ENCODE results near the gene APOB. TPM values are rescaled to one million over a fixed set of nuclear protein-coding genes. Genes with fewer than 3 reads are reported as not detected.

Gene APOB
- polyA plus RNA-seq, 2 of the 4 experiments (the other 2 are of a cell fraction) = under 0.01 TPM; not detected in 1

- Histone ChIP-seq H3K9me3 (no peaks in the 10 kb centered on the region; the same call in 2 of the 3 replicates), H3K4me3 (no peak overlapping the region), H3K4me1 (no peaks in the 10 kb centered on the region), H3K27ac (no peak overlapping the region), H3K4me2 (no peak overlapping the region)
- no peak for DNase-seq (ENCODE audit: low read depth in 1 of 2, low spot score in 1 of 2)
- FAIRE-seq = no peak
- CTCF ChIA-PET = interaction anchor here (2.7 kb wide), 1 partner anchor 350 kb away, joined by 15 read pairs; no protein-coding TSS in a partner anchor
- POLR2A ChIA-PET = no interaction called here
- ATAC-seq = no peak
- TF ChIP-seq HES2 (IDR thresholded peaks at IDR 0.05) (no peak), RARB (CRISPR knock-in tag; IDR thresholded peaks at IDR 0.05) (no peak), ZFP36 (IDR thresholded peaks at IDR 0.05; ENCODE audit: borderline replicate concordance, partially characterized antibody) (no peak), CHD4 (IDR thresholded peaks at IDR 0.05; ENCODE audit: borderline replicate concordance) (no peak), ESRRA (IDR thresholded peaks at IDR 0.05; ENCODE audit: borderline replicate concordance, low read length) (no peak), BHLHE40 (IDR thresholded peaks at IDR 0.05; ENCODE audit: low read depth, low read length) (no peak), NPAS2 (CRISPR knock-in tag; IDR thresholded peaks at IDR 0.05; ENCODE audit: borderline replicate concordance) (no peak), ZC3H11A (IDR thresholded peaks at IDR 0.05) (no peak), HOXB13 (CRISPR knock-in tag; IDR thresholded peaks at IDR 0.05; ENCODE audit: low read depth) (no peak), CBX2 (IDR thresholded peaks at IDR 0.05; ENCODE audit: borderline replicate concordance, low read depth) (no peak), KDM5A (IDR thresholded peaks at IDR 0.05) (no peak), RNF2 (IDR thresholded peaks at IDR 0.05; ENCODE audit: borderline replicate concordance, low read depth) (no peak), HDAC2 (IDR thresholded peaks at IDR 0.05) (no peak), FOXS1 (CRISPR knock-in tag; IDR thresholded peaks at IDR 0.05) (no peak), POLR2AphosphoS2 (conservative IDR thresholded peaks at IDR 0.05; ENCODE audit: low read length) (no peak), MAFK (IDR thresholded peaks at IDR 0.05; ENCODE audit: partially characterized antibody) (no peak)
- TF ChIP-seq, protein P1, sequence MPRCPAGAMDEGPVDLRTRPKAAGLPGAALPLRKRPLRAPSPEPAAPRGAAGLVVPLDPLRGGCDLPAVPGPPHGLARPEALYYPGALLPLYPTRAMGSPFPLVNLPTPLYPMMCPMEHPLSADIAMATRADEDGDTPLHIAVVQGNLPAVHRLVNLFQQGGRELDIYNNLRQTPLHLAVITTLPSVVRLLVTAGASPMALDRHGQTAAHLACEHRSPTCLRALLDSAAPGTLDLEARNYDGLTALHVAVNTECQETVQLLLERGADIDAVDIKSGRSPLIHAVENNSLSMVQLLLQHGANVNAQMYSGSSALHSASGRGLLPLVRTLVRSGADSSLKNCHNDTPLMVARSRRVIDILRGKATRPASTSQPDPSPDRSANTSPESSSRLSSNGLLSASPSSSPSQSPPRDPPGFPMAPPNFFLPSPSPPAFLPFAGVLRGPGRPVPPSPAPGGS (IDR thresholded peaks at IDR 0.05) = no peak
- TF ChIP-seq, protein P2, sequence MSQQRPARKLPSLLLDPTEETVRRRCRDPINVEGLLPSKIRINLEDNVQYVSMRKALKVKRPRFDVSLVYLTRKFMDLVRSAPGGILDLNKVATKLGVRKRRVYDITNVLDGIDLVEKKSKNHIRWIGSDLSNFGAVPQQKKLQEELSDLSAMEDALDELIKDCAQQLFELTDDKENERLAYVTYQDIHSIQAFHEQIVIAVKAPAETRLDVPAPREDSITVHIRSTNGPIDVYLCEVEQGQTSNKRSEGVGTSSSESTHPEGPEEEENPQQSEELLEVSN (IDR thresholded peaks at IDR 0.05; ENCODE audit: borderline replicate concordance, low read depth) = no peak
- TF ChIP-seq, protein P3, sequence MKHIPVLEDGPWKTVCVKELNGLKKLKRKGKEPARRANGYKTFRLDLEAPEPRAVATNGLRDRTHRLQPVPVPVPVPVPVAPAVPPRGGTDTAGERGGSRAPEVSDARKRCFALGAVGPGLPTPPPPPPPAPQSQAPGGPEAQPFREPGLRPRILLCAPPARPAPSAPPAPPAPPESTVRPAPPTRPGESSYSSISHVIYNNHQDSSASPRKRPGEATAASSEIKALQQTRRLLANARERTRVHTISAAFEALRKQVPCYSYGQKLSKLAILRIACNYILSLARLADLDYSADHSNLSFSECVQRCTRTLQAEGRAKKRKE (CRISPR knock-in tag; IDR thresholded peaks at IDR 0.05; ENCODE audit: low read depth) = no peak
- TF ChIP-seq, protein P4, sequence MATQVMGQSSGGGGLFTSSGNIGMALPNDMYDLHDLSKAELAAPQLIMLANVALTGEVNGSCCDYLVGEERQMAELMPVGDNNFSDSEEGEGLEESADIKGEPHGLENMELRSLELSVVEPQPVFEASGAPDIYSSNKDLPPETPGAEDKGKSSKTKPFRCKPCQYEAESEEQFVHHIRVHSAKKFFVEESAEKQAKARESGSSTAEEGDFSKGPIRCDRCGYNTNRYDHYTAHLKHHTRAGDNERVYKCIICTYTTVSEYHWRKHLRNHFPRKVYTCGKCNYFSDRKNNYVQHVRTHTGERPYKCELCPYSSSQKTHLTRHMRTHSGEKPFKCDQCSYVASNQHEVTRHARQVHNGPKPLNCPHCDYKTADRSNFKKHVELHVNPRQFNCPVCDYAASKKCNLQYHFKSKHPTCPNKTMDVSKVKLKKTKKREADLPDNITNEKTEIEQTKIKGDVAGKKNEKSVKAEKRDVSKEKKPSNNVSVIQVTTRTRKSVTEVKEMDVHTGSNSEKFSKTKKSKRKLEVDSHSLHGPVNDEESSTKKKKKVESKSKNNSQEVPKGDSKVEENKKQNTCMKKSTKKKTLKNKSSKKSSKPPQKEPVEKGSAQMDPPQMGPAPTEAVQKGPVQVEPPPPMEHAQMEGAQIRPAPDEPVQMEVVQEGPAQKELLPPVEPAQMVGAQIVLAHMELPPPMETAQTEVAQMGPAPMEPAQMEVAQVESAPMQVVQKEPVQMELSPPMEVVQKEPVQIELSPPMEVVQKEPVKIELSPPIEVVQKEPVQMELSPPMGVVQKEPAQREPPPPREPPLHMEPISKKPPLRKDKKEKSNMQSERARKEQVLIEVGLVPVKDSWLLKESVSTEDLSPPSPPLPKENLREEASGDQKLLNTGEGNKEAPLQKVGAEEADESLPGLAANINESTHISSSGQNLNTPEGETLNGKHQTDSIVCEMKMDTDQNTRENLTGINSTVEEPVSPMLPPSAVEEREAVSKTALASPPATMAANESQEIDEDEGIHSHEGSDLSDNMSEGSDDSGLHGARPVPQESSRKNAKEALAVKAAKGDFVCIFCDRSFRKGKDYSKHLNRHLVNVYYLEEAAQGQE (IDR thresholded peaks at IDR 0.05) = no peak
- 17% methylated on average over 3 of the region's 3 CpGs for WGBS (ENCODE audit: missing lambda C conversion rate)
These were observed 32.4 kb downstream of the APOB start for GRCh38 chr2:21011453-21011852.

All from A549 (cell line).